Measurements from ENCODE around the gene SLIT3.

Gene SLIT3

GRCh38 chr5:169003721-169004541 lies 297.0 kb downstream of the SLIT3 start:
- Histone ChIP-seq H3K9me3 (ENCODE audit: control insufficient read depth, low read length) (no peaks in the 10 kb centered on the region), H3K4me3 (ENCODE audit: insufficient read depth, low read depth, low read length, poor library complexity, severe bottlenecking) (no peak overlapping the region), H3K27me3 (replicated peaks; ENCODE audit: control insufficient read depth, insufficient read depth, low read length, poor library complexity, severe bottlenecking) (no peaks in the 10 kb centered on the region), H3K27ac (ENCODE audit: insufficient read depth, low read length, poor library complexity, severe bottlenecking) (no peak overlapping the region), H3K4me1 (ENCODE audit: control insufficient read depth, insufficient read depth, low read length, poor library complexity, severe bottlenecking) (no peaks in the 10 kb centered on the region), H3K36me3 (ENCODE audit: control insufficient read depth, insufficient read depth, low read length) (no peaks in the 10 kb centered on the region)
- DNase-seq = no peak

- Histone ChIP-seq H3K36me3 (ENCODE audit: control insufficient read depth, insufficient read depth, low read length) (no peaks in the 10 kb centered on the region), H3K4me1 (ENCODE audit: control insufficient read depth, insufficient read depth, low read length, poor library complexity, severe bottlenecking) (no peaks in the 10 kb centered on the region), H3K27ac (ENCODE audit: insufficient read depth, low read length, poor library complexity, severe bottlenecking) (no peak overlapping the region), H3K4me3 (ENCODE audit: insufficient read depth, low read depth, low read length, poor library complexity, severe bottlenecking) (no peak overlapping the region), H3K27me3 (replicated peaks; ENCODE audit: control insufficient read depth, insufficient read depth, low read length, poor library complexity, severe bottlenecking) (no peaks in the 10 kb centered on the region), H3K9me3 (ENCODE audit: control insufficient read depth, low read length) (no peaks in the 10 kb centered on the region)
- DNase-seq = no peak
Measured at GRCh38 chr5:169002953-169003555, 297.9 kb downstream of the SLIT3 start.

- no peak overlapping the region for H3K4me3 ChIP-seq (ENCODE audit: insufficient read depth, low read depth, low read length, poor library complexity, severe bottlenecking)
- H3K4me1 ChIP-seq (ENCODE audit: control insufficient read depth, insufficient read depth, low read length, poor library complexity, severe bottlenecking) = no peaks in the 10 kb centered on the region
- H3K9me3 ChIP-seq (ENCODE audit: control insufficient read depth, low read length) = no peaks in the 10 kb centered on the region
- no peaks in the 10 kb centered on the region for H3K36me3 ChIP-seq (ENCODE audit: control insufficient read depth, insufficient read depth, low read length)
- no peaks in the 10 kb centered on the region for H3K27me3 ChIP-seq (replicated peaks; ENCODE audit: control insufficient read depth, insufficient read depth, low read length, poor library complexity, severe bottlenecking)
- no peak for DNase-seq
- H3K27ac ChIP-seq (ENCODE audit: insufficient read depth, low read length, poor library complexity, severe bottlenecking) = no peak overlapping the region
Measured at GRCh38 chr5:169001394-169001793, 299.5 kb downstream of the SLIT3 start.

GRCh38 chr5:168995024-168995423 lies 305.9 kb downstream of the SLIT3 start:
- Histone ChIP-seq H3K36me3 (ENCODE audit: control insufficient read depth, insufficient read depth, low read length) (no peaks in the 10 kb centered on the region), H3K27ac (ENCODE audit: insufficient read depth, low read length, poor library complexity, severe bottlenecking) (no peak overlapping the region), H3K4me3 (ENCODE audit: insufficient read depth, low read depth, low read length, poor library complexity, severe bottlenecking) (no peak overlapping the region), H3K27me3 (replicated peaks; ENCODE audit: control insufficient read depth, insufficient read depth, low read length, poor library complexity, severe bottlenecking) (no peaks in the 10 kb centered on the region), H3K4me1 (ENCODE audit: control insufficient read depth, insufficient read depth, low read length, poor library complexity, severe bottlenecking) (no peaks in the 10 kb centered on the region), H3K9me3 (ENCODE audit: control insufficient read depth, low read length) (no peaks in the 10 kb centered on the region)
- no peak for DNase-seq

GRCh38 chr5:168992687-168993086 lies 308.3 kb downstream of the SLIT3 start:
- H3K27ac ChIP-seq (ENCODE audit: insufficient read depth, low read length, poor library complexity, severe bottlenecking) = no peak overlapping the region
- DNase-seq = no peak
- no peaks in the 10 kb centered on the region for H3K27me3 ChIP-seq (replicated peaks; ENCODE audit: control insufficient read depth, insufficient read depth, low read length, poor library complexity, severe bottlenecking)
- H3K4me3 ChIP-seq (ENCODE audit: insufficient read depth, low read depth, low read length, poor library complexity, severe bottlenecking) = no peak overlapping the region
- no peaks in the 10 kb centered on the region for H3K4me1 ChIP-seq (ENCODE audit: control insufficient read depth, insufficient read depth, low read length, poor library complexity, severe bottlenecking)
- no peaks in the 10 kb centered on the region for H3K36me3 ChIP-seq (ENCODE audit: control insufficient read depth, insufficient read depth, low read length)
- H3K9me3 ChIP-seq (ENCODE audit: control insufficient read depth, low read length) = no peaks in the 10 kb centered on the region

- no peak overlapping the region for H3K27ac ChIP-seq (ENCODE audit: insufficient read depth, low read length, poor library complexity, severe bottlenecking)
- no peak for DNase-seq
- H3K4me1 ChIP-seq (ENCODE audit: control insufficient read depth, insufficient read depth, low read length, poor library complexity, severe bottlenecking) = no peaks in the 10 kb centered on the region
- no peaks in the 10 kb centered on the region for H3K9me3 ChIP-seq (ENCODE audit: control insufficient read depth, low read length)
- no peaks in the 10 kb centered on the region for H3K36me3 ChIP-seq (ENCODE audit: control insufficient read depth, insufficient read depth, low read length)
- H3K4me3 ChIP-seq (ENCODE audit: insufficient read depth, low read depth, low read length, poor library complexity, severe bottlenecking) = no peak overlapping the region
- H3K27me3 ChIP-seq (replicated peaks; ENCODE audit: control insufficient read depth, insufficient read depth, low read length, poor library complexity, severe bottlenecking) = no peaks in the 10 kb centered on the region
Measured at GRCh38 chr5:168992016-168992415, 308.9 kb downstream of the SLIT3 start.

GRCh38 chr5:168991311-168991710 lies 309.6 kb downstream of the SLIT3 start:
- H3K9me3 ChIP-seq (ENCODE audit: control insufficient read depth, low read length) = no peaks in the 10 kb centered on the region
- DNase-seq = no peak
- H3K4me1 ChIP-seq (ENCODE audit: control insufficient read depth, insufficient read depth, low read length, poor library complexity, severe bottlenecking) = no peaks in the 10 kb centered on the region
- no peak overlapping the region for H3K4me3 ChIP-seq (ENCODE audit: insufficient read depth, low read depth, low read length, poor library complexity, severe bottlenecking)
- no peaks in the 10 kb centered on the region for H3K27me3 ChIP-seq (replicated peaks; ENCODE audit: control insufficient read depth, insufficient read depth, low read length, poor library complexity, severe bottlenecking)
- H3K36me3 ChIP-seq (ENCODE audit: control insufficient read depth, insufficient read depth, low read length) = no peaks in the 10 kb centered on the region
- H3K27ac ChIP-seq (ENCODE audit: insufficient read depth, low read length, poor library complexity, severe bottlenecking) = no peak overlapping the region

- no peak overlapping the region for H3K4me3 ChIP-seq (ENCODE audit: insufficient read depth, low read depth, low read length, poor library complexity, severe bottlenecking)
Measured at GRCh38 chr5:168990679-168991078, 310.3 kb downstream of the SLIT3 start.

GRCh38 chr5:168989731-168990505 lies 311.0 kb downstream of the SLIT3 start:
- H3K4me1 ChIP-seq (ENCODE audit: control insufficient read depth, insufficient read depth, low read length, poor library complexity, severe bottlenecking) = no peaks in the 10 kb centered on the region
- no peak overlapping the region for H3K4me3 ChIP-seq (ENCODE audit: insufficient read depth, low read depth, low read length, poor library complexity, severe bottlenecking)
- H3K27ac ChIP-seq (ENCODE audit: insufficient read depth, low read length, poor library complexity, severe bottlenecking) = no peak overlapping the region
- H3K27me3 ChIP-seq (replicated peaks; ENCODE audit: control insufficient read depth, insufficient read depth, low read length, poor library complexity, severe bottlenecking) = no peaks in the 10 kb centered on the region
- H3K9me3 ChIP-seq (ENCODE audit: control insufficient read depth, low read length) = no peaks in the 10 kb centered on the region
- H3K36me3 ChIP-seq (ENCODE audit: control insufficient read depth, insufficient read depth, low read length) = no peaks in the 10 kb centered on the region
- no peak for DNase-seq

More at GRCh38 chr5:168990679-168991078, 310.3 kb downstream of the SLIT3 start:
- Histone ChIP-seq H3K27ac (ENCODE audit: insufficient read depth, low read length, poor library complexity, severe bottlenecking) (no peak overlapping the region), H3K27me3 (replicated peaks; ENCODE audit: control insufficient read depth, insufficient read depth, low read length, poor library complexity, severe bottlenecking) (no peaks in the 10 kb centered on the region), H3K4me1 (ENCODE audit: control insufficient read depth, insufficient read depth, low read length, poor library complexity, severe bottlenecking) (no peaks in the 10 kb centered on the region), H3K36me3 (ENCODE audit: control insufficient read depth, insufficient read depth, low read length) (no peaks in the 10 kb centered on the region), H3K9me3 (ENCODE audit: control insufficient read depth, low read length) (no peaks in the 10 kb centered on the region)
- DNase-seq = no peak

- Histone ChIP-seq H3K27ac (ENCODE audit: insufficient read depth, low read length, poor library complexity, severe bottlenecking) (no peak overlapping the region), H3K27me3 (replicated peaks; ENCODE audit: control insufficient read depth, insufficient read depth, low read length, poor library complexity, severe bottlenecking) (no peaks in the 10 kb centered on the region), H3K4me3 (ENCODE audit: insufficient read depth, low read depth, low read length, poor library complexity, severe bottlenecking) (no peak overlapping the region)
Measured at GRCh38 chr5:168988699-168989098, 312.2 kb downstream of the SLIT3 start.

More at GRCh38 chr5:168988699-168989098, 312.2 kb downstream of the SLIT3 start:
- Histone ChIP-seq H3K9me3 (ENCODE audit: control insufficient read depth, low read length) (no peaks in the 10 kb centered on the region), H3K4me1 (ENCODE audit: control insufficient read depth, insufficient read depth, low read length, poor library complexity, severe bottlenecking) (no peaks in the 10 kb centered on the region), H3K36me3 (ENCODE audit: control insufficient read depth, insufficient read depth, low read length) (no peaks in the 10 kb centered on the region)
- DNase-seq = no peak
